HT-29 (cell line): Measurements from ENCODE around the gene SYVN1. TPM values are rescaled to one million over a fixed set of nuclear protein-coding genes. Genes with fewer than 3 reads are reported as not detected.
"Not testable (repeated sequence)": the region's sequence is repeated elsewhere in the genome, so short reads cannot be mapped to it uniquely, and the experiment has no call there.

Experiments used
- DNase-seq: peaks from one replicate; pipeline ENCODE4 v3.0.0-alpha.2; 2015; ENCODE audit warnings: low spot score
- total RNA-seq: library from RNA; depleted of rRNA; stranded (reverse); fragments of >200 nt; shearing (Covaris generic); gene quantifications from 2 replicates; pipeline ENCODE4 v1.2.3, GENCODE V29; 2014

SYVN1 gene
- total RNA-seq, 1 experiment from 2014 or later, result 32.1 TPM

DNA sequence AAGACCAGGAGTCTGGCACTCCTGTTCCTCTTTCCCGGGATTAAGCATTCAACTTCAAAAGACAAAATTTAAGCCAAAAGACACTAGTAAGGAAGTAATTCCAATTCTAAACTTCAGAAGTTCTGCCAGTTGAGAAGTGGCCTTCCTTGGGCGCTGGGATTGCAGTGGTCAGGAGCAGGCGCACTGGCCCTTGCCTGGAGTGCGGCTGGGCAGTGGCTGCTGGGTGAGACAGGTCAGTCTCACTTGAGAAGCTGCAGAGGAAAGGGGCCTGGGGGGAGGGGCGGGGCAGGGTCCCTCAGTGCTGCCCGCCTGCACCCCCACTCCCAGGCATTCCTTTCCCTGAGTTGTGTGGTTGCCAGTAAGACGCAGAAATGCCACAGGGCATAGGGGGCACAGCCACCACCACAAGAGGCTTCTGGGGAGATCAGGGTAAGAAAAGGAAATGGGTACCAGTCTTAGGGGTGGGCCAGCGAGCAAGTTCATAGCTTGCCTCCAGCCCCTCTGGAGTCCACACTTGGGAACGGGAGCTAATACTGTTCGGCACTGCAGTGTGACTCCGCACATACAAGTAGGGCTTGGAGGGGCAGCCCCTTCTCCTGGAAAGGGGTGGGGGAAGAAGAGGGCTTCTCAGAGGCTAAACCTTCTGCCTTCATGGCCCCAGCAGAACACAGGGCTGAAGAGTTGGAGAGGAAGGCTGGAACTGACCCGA is 6.7 kb downstream of the SYVN1 start:
- no peak for DNase-seq

DNA sequence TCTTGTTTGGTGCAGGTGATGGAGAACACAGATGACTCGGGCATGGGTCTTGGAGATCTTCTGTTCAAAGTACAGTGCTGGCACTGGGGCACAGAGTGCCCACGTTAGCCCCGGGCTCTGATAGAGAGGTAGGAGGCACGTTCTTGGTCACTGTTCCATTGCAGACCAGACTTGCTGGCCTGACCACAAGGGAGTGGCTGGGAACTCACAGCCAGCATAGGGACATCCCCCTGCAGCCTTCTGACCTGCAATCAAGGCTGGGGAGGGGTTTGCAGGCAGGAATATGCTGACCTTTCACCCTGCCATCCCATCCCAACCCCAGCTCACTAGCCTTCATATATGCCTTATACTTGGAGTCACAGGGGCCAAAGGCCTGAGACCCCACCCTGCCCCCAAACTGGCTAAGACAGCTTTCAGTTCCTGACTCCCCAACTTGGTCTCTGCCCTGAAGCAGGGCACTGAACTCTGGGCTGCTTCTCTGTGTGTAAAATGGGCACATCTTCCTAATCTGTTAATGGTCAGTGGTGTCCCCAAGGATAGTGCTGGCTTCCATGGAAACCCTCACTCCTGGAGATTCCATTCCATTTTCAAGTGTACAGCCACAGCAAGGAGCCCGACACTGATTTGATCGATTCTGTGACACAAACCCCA is 7.6 kb downstream of the SYVN1 start:
- no peak for DNase-seq

DNA sequence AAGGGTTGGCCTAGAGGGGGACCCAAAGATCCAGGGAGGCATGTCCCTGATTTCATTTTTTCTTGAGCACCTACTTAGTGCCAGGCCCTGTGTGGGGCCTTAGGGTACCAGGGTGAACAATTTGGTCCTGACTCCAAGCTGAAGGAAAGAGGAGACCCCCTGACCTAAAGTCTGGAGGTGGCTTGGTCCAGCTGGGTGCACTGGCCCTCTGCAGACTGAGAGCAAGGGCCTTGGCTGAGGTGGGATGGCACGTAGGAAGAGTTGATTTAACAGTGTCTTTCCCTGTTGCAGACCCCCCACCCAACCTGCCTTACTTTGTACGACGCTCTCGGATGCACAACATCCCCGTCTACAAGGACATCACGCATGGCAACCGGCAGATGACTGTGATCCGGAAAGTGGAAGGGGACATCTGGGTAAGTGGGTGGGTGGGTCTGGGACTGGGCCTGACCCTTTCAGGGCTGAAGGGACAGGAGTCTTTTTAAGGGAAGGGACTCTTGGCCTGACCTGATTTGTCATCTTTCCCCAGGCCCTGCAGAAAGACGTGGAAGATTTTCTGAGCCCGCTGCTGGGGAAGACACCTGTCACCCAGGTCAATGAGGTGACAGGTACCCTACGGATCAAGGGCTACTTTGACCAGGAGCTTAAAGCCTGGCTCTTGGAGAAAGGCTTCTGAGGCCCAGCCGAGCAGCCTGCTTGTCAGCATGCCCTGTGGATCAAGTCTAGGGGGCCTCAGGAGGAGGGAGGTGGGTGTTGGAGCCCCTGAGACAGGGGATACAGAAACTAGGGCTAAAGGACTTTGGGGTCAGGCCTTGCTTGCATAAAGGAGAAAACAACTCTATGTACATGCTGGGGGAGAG is 8.9 kb downstream of the SYVN1 start:
- no peak for DNase-seq

- DNase-seq, result no peak
Measured at GRCh38 chr11:65124480-65125196, 9.7 kb downstream of the SYVN1 start.

DNA sequence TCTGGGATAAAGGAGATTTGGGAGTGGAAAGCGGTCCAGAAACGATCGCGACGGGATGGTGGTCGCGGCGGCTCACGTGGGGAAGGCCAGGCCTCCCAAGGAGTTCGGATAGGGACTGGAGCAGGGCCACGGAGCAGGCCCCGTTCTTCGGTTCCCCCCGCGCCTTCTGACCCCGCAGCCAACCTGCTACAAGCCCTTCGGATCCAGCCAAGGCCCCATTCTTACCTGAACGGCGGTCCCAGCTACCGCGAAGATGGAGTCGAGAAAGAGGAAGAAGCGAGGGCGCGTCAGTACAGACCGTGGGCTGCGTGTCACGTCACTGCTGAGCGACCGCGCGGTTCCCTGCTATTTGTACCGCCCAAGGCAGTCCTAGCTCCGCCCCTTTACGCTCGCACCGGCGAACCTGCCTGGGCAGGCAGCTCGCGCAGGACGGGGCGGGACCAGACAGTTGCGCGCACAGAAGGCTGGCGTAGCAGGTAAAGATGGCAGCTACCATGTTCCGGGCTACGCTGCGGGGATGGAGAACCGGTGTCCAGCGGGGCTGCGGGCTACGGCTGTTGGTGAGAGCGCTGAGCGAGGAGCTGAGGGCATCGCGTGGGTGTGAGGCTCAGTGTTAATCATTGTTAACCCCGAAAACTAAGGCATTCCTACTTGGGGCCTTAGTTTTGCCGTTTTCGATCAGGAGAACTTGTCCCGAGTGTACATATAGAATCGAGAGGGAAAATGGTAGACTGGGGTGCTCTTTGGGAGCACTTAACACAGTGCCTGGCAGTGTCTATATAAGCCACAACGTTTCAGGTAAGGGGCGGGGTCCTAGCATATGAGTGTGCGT is 12.2 kb downstream of the SYVN1 start, which contains the start of the genes FAU and MRPL49:
FAU (minus strand) TSS at position 270 of the 832 bp plus-strand sequence. CDS start 321 bp downstream, outside the sequence.
MRPL49 (plus strand) TSS at position 457 of the 832 bp plus-strand sequence; CDS start at position 483, 26 bp downstream.
- peak; percentile 99 for DNase-seq

DNA sequence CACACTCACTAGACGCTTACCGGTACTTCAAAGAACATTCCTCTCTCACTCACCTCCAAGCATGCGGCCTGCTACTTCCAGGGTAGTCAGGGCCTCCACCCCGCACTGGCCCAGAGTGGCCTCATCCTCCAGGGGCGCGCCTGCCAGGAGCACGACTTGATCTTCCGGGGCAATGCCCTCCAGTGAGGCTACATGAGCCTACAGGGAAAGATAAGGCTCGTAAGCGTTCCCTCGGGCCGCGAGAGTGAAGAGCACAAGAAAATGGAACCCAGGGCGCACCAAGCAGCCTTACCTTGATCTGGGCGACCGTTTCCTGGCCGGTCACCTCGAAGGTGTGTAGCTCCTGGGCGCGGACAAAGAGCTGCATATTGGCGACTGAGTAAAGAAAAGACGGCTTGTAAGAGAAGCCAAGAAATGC is 12.9 kb downstream of the SYVN1 start:
- peak; percentile 52 for DNase-seq

DNA sequence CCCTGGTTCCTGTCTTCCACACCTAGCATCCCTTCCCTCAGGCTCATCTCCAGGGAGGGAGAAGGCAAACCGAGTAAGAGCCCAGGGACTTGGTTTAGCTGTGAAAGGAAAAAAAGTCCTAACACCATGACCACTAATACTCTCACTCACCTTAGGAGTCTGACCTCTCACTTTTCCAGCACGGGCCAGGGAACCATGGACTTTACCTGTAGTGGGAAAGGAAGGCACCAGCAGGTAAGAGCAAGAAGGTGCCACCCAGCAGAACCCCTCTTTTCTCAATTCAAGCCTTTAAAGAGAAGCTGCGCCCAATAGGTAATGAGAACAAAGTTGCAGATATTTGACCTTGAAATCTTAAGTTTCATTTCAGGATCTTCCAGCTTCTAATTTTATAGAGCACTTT is 13.5 kb downstream of the SYVN1 start:
- no peak for DNase-seq

DNA sequence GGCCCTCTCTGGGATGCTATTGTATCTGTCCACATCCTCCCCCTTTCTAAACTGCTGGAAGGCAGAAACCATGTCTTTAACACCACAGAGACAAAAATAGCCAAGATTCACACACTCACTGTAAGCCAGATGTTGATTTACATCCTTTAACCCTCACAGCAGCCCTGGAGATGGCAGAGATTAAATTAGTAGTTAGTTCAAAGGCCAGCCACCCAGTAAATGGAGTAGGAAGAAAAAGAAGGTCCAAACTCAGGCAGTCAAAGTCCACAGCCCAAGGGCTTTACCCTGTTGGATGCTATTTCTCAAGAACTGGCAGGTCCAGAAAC is 14.7 kb downstream of the SYVN1 start:
- DNase-seq, result no peak

GRCh38 chr11:65118891-65119669 is 15.2 kb downstream of the SYVN1 start:
- not testable (repeated sequence) for DNase-seq

- no peak for DNase-seq
Measured at GRCh38 chr11:65118097-65118837, 16.1 kb downstream of the SYVN1 start.

DNA sequence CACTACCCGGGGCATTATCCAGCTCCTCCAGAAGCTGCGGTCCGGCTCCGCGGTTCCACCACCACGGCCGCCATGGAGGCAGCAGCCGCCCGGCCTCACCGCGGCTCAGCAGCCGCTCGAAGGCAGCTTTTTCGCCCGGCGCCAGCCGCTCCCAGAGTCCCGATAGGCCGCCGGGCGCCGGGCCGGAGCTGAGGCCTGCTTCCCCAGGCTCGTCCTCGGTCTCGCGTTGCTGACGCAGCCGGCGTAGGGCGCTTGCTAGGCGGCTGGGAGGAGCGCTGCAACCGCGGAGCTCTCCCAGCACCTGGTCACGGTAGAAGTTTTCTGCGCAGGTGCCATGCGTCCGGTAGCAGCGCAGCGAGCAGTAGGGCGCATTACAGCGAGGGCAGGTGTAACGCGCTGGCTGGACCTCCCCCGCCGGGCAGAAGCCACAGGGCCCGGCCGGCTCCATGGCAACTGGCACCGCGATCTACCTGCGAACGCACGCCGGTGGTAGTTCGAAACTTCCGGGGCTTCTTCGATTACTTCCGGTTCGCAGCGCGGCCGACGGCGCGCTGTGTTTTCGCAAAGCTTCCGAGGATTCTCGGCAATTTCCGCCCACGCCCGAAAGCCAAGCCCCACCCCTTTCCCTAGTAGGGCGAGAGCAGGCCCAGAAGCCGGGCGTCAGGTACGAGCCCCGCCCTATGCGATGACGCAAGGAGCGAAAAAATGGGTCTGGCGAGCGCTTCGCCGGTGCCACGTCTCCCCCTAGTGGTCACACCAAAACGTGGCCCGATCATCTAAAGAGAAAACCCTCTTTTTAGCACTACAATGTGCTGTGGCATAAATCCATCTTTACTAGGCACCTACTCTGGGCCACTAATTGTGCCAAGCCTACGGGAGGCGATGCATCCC is 16.9 kb downstream of the SYVN1 start, which contains the start of gene ZNHIT2:
ZNHIT2 (minus strand) TSS at position 496 of the 891 bp plus-strand sequence; CDS start at position 448, 48 bp downstream.
- DNase-seq, result peak; percentile 100

- peak; percentile 65 for DNase-seq
Measured at GRCh38 chr11:65116370-65117205, 17.7 kb downstream of the SYVN1 start.

DNA sequence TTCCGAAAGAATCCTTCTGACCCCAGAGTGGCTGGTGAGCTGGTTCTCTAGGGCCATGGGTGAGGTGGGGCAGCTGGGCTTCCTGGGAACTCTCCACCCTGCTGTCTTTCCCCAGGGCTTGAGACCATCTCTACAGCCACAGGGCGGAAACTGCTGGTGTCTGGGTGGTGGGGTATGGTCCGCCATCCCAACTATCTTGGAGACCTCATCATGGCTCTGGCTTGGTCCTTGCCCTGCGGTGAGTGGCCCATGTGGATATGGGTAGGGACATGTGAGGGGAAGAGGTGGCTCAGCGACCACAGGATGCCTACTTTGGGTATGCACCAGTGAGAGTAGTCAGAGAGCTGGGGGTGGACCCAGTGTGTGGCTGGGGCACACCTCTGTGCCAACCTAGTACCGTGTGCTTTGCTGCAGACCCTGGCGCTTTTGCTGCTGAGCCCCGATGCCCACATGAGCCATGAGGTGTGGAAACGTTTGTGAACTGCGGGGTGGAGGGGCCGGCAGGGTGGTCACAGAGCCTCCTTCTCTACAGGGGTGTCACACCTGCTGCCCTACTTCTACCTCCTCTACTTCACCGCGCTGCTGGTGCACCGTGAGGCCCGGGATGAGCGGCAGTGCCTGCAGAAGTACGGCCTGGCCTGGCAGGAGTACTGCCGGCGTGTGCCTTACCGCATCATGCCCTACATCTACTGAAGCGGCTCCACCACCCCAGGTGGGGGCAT is 18.8 kb downstream of the SYVN1 start:
- no peak for DNase-seq

- DNase-seq, result no peak
Measured at GRCh38 chr11:65114538-65115171, 19.7 kb downstream of the SYVN1 start.

DNA sequence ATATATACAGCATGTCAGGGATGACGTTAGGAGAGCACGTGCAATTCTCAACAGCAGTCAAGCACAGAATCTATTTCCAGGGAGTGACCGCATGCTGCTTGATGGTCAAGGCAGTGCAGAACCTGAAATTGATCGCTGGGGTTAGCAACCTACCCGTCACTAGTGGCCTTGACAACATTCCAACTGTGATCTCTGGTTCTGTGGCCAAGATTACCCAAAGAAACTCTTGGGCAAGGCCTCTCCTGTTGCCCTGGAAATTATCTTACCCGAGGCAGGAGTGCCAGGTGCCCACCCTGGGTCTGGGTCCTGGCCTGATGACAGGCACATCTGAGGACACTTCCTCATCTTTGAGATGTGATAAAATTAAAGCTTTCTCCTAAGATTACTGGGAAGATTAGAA is 20.5 kb downstream of the SYVN1 start:
- DNase-seq, result no peak

- DNase-seq, result peak; percentile 54
Measured at GRCh38 chr11:65113361-65113756, 21.0 kb downstream of the SYVN1 start.
